HuH-7 (cell line): ENCODE results near the gene UBE2H.
"Not testable (repeated sequence)": the region's sequence is repeated elsewhere in the genome, so short reads cannot be mapped to it uniquely, and the experiment has no call there.

ENCODE experiments used
- DNase-seq: peaks from one replicate; pipeline ENCODE4 v3.0.0; 2011; ENCODE audit warnings: low spot score

UBE2H gene

GRCh38 chr7:129843365-129843898, 109.3 kb downstream of the UBE2H start:
- DNase-seq: no peak

- DNase-seq: no peak
Observed at GRCh38 chr7:129841465-129841864, 111.3 kb downstream of the UBE2H start.

- DNase-seq: no peak
Observed at GRCh38 chr7:129840757-129841156, 112.0 kb downstream of the UBE2H start.

- DNase-seq: no peak
Observed at GRCh38 chr7:129836983-129837382, 115.8 kb downstream of the UBE2H start.

GRCh38 chr7:129835569-129835968, 117.2 kb downstream of the UBE2H start:
- no peak for DNase-seq

- DNase-seq: not testable (repeated sequence)
Observed at GRCh38 chr7:129833353-129833752, 119.4 kb downstream of the UBE2H start.

- DNase-seq: no peak
Observed at GRCh38 chr7:129832701-129833227, 120.0 kb downstream of the UBE2H start.

- DNase-seq: no peak
Observed at GRCh38 chr7:129832282-129832681, 120.5 kb downstream of the UBE2H start.

- no peak for DNase-seq
Observed at GRCh38 chr7:129831424-129832058, 121.2 kb downstream of the UBE2H start.

- no peak for DNase-seq
Observed at GRCh38 chr7:129830949-129831348, 121.8 kb downstream of the UBE2H start.

- peak; percentile 70 for DNase-seq
Observed at GRCh38 chr7:129829737-129830631, 122.8 kb downstream of the UBE2H start.

- no peak for DNase-seq
Observed at GRCh38 chr7:129828989-129829736, 123.6 kb downstream of the UBE2H start.

- DNase-seq: no peak
Observed at GRCh38 chr7:129828078-129828762, 124.5 kb downstream of the UBE2H start.

- DNase-seq: no peak
Observed at GRCh38 chr7:129827467-129827990, 125.2 kb downstream of the UBE2H start.

- not testable (repeated sequence) for DNase-seq
Observed at GRCh38 chr7:129826895-129827294, 125.9 kb downstream of the UBE2H start.

GRCh38 chr7:129825209-129825970, 127.4 kb downstream of the UBE2H start:
- peak; percentile 30 for DNase-seq

- peak; percentile 43 for DNase-seq
Observed at GRCh38 chr7:129824291-129825208, 128.2 kb downstream of the UBE2H start.

- not testable (repeated sequence) for DNase-seq
Observed at GRCh38 chr7:129823143-129823542, 129.6 kb downstream of the UBE2H start.

- DNase-seq: no peak
Observed at GRCh38 chr7:129821476-129821875, 131.3 kb downstream of the UBE2H start.
